ENCODE data around the gene COP1.
"Not testable (repeated sequence)": the region's sequence is repeated elsewhere in the genome, so short reads cannot be mapped to it uniquely, and the experiment has no call there.

GRCh38 chr1:176204655-176205054, 2.4 kb downstream of the COP1 start:
- TF ChIP-seq, protein P1, sequence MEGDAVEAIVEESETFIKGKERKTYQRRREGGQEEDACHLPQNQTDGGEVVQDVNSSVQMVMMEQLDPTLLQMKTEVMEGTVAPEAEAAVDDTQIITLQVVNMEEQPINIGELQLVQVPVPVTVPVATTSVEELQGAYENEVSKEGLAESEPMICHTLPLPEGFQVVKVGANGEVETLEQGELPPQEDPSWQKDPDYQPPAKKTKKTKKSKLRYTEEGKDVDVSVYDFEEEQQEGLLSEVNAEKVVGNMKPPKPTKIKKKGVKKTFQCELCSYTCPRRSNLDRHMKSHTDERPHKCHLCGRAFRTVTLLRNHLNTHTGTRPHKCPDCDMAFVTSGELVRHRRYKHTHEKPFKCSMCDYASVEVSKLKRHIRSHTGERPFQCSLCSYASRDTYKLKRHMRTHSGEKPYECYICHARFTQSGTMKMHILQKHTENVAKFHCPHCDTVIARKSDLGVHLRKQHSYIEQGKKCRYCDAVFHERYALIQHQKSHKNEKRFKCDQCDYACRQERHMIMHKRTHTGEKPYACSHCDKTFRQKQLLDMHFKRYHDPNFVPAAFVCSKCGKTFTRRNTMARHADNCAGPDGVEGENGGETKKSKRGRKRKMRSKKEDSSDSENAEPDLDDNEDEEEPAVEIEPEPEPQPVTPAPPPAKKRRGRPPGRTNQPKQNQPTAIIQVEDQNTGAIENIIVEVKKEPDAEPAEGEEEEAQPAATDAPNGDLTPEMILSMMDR (IDR thresholded peaks at IDR 0.05 in 2 of 3, conservative IDR thresholded peaks at IDR 0.05 in 1 of 3; ENCODE audit: control insufficient read depth in 2 of 3, extremely low read depth in 1 of 3, insufficient read depth in 1 of 3, low read depth in 3 of 3, low read length in 3 of 3), result not testable (repeated sequence)
- TF ChIP-seq ZNF24 (IDR thresholded peaks at IDR 0.05); SPI1 (IDR thresholded peaks at IDR 0.05; ENCODE audit: borderline replicate concordance, insufficient read depth, low read depth, low read length); POLR2A (IDR thresholded peaks at IDR 0.05; ENCODE audit: low read depth, low read length); SMC3 (IDR thresholded peaks at IDR 0.05; ENCODE audit: borderline replicate concordance, low read length); RFX5 (IDR thresholded peaks at IDR 0.05; ENCODE audit: low read depth, low read length); HCFC1 (IDR thresholded peaks at IDR 0.05; ENCODE audit: low read length); JUND (IDR thresholded peaks at IDR 0.05; ENCODE audit: low read depth, low read length): not testable (repeated sequence)
